NT2/D1 (cell line): Measurements from ENCODE around the gene GINS3.

ENCODE experiments used
- DNase-seq: peaks from one replicate; pipeline ENCODE4 v3.0.0-alpha.2; 2011; ENCODE audit warnings: low read depth, low spot score
- H3K27me3 ChIP-seq: 2 replicates; pipeline ENCODE4 v1.6.0; 2011; ENCODE audit warnings: mild to moderate bottlenecking; ENCODE audit not compliant: insufficient read length, insufficient read depth
- H3K36me3 ChIP-seq: 2 replicates; pipeline ENCODE4 v1.6.1; 2011; ENCODE audit warnings: mild to moderate bottlenecking, low read length, mixed read lengths; ENCODE audit not compliant: insufficient read depth, insufficient read length
- H3K4me1 ChIP-seq: 2 replicates; pipeline ENCODE4 v1.5.1; 2011; ENCODE audit not compliant: insufficient read depth, insufficient read length
- H3K4me3 ChIP-seq: 2 replicates; pipeline ENCODE4 v1.5.1; 2011; ENCODE audit warnings: low read depth; ENCODE audit not compliant: insufficient read length
- H3K9ac ChIP-seq: 2 replicates; pipeline ENCODE4 v1.6.0; 2011; ENCODE audit warnings: low read depth; ENCODE audit not compliant: insufficient read length
- H3K9me3 ChIP-seq: 2 replicates; pipeline ENCODE4 v1.5.1; 2011; ENCODE audit warnings: mild to moderate bottlenecking, low read length; ENCODE audit not compliant: insufficient read depth
- SUZ12 ChIP-seq: IDR thresholded peaks from 2 replicates; pipeline ENCODE4 v1.6.1; 2011; ENCODE audit not compliant: insufficient read length, insufficient read depth; ENCODE audit errors: extremely low read depth
- YY1 ChIP-seq: IDR thresholded peaks from 2 replicates; pipeline ENCODE4 v1.6.1; 2011; ENCODE audit not compliant: insufficient read length, insufficient read depth
- ZNF274 ChIP-seq: IDR thresholded peaks from 2 replicates; pipeline ENCODE4 v1.6.1; 2011; ENCODE audit warnings: mild to moderate bottlenecking, low read depth, low read length

Gene GINS3

GRCh38 chr16:58442547-58442946 lies 50.3 kb downstream of the GINS3 start:
- Histone ChIP-seq H3K9ac (no peak overlapping the region), H3K9me3 (peaks cover 14% of the 10 kb centered on the region; the same call in 1 of the 2 replicates), H3K27me3 (no peaks in the 10 kb centered on the region), H3K4me1 (no peaks in the 10 kb centered on the region), H3K4me3 (no peak overlapping the region), H3K36me3 (no peaks in the 10 kb centered on the region)
- DNase-seq, result no peak
- TF ChIP-seq YY1, result no peak
- TF ChIP-seq ZNF274, result no peak
- TF ChIP-seq SUZ12, result no peak

GRCh38 chr16:58443783-58444182 lies 51.5 kb downstream of the GINS3 start:
- H3K36me3 ChIP-seq, result no peaks in the 10 kb centered on the region
- peaks cover 14% of the 10 kb centered on the region; the same call in 1 of the 2 replicates for H3K9me3 ChIP-seq
- H3K4me1 ChIP-seq, result no peaks in the 10 kb centered on the region
- H3K4me3 ChIP-seq, result no peak overlapping the region
- H3K27me3 ChIP-seq, result no peaks in the 10 kb centered on the region
- TF ChIP-seq SUZ12 (no peak), YY1 (no peak), ZNF274 (no peak)
- H3K9ac ChIP-seq, result no peak overlapping the region
- no peak for DNase-seq

DNA sequence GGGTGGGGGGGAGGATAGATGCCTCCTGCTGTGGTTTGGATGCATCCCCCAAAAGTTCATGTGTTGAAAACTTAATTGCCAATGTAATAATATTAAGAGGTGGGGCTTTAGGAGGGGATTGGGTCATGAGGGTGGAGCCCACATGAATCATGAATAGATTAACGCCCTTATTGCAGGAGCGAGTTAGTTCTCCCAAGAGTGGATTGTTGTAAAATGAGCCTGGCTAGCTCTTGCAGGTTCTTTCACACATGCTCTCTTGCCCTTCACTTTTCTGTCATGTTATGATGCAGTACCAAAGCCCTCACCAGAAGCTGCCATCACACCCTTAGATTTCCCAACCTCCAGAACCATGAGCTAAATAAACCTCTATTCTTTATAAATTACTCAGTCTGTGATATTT lies 52.0 kb downstream of the GINS3 start:
- no peaks in the 10 kb centered on the region for H3K36me3 ChIP-seq
- TF ChIP-seq SUZ12 (no peak), ZNF274 (no peak), YY1 (no peak)
- peaks cover 14% of the 10 kb centered on the region; the same call in 1 of the 2 replicates for H3K9me3 ChIP-seq
- H3K9ac ChIP-seq, result no peak overlapping the region
- no peaks in the 10 kb centered on the region for H3K4me1 ChIP-seq
- no peak overlapping the region for H3K4me3 ChIP-seq
- H3K27me3 ChIP-seq, result no peaks in the 10 kb centered on the region
- DNase-seq, result no peak

DNA sequence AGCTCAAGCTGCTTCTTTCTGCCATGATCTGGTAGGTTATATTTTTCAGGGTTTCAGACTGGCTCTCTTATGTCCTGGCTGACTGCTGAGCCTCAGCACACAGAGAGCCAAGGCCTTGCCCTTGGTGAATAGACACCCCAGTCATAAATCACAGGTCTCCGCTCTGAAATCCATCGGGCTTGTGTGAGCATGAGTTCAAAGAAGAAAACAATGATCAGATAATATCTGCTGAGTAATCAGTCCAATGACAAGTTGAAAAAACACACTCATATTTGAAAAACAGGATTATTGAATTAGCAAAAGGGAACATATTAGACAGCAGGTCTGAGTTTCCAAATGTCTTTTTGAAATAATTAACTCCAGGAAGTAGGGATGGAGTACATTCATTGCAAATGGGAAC lies 56.6 kb downstream of the GINS3 start:
- TF ChIP-seq ZNF274, result no peak
- TF ChIP-seq SUZ12, result no peak
- TF ChIP-seq YY1, result no peak
- no peak overlapping the region for H3K4me3 ChIP-seq
- DNase-seq, result no peak
- no peaks in the 10 kb centered on the region for H3K36me3 ChIP-seq
- H3K27me3 ChIP-seq, result no peaks in the 10 kb centered on the region
- no peaks in the 10 kb centered on the region for H3K4me1 ChIP-seq
- H3K9ac ChIP-seq, result no peak overlapping the region
- H3K9me3 ChIP-seq, result no peaks in the 10 kb centered on the region

DNA sequence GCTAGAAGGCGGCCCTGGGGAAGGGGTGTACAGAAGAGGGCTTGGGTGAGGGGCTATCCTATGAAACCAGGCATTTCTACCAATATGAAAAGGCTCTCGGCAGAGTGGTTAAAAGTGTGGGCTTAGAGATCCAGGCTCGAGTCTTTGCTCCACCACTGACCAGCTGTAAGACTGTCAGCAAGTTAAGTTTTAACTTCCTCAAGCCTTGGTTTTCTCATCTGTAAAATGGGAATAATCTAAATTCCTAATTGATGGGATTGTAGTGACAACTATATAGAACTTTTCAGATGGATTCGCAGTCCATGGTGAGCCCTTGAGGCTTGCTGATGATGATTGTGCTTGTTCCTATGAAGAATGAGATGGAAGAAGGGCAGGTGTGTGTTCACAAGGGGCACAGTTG lies 57.0 kb downstream of the GINS3 start:
- Histone ChIP-seq H3K9ac (no peak overlapping the region), H3K4me1 (no peaks in the 10 kb centered on the region), H3K9me3 (no peaks in the 10 kb centered on the region), H3K36me3 (no peaks in the 10 kb centered on the region), H3K27me3 (no peaks in the 10 kb centered on the region), H3K4me3 (no peak overlapping the region)
- DNase-seq, result no peak
- TF ChIP-seq ZNF274, result no peak
- no peak for TF ChIP-seq SUZ12
- no peak for TF ChIP-seq YY1

GRCh38 chr16:58449768-58450167 lies 57.5 kb downstream of the GINS3 start:
- no peak for TF ChIP-seq YY1
- no peak for TF ChIP-seq SUZ12
- TF ChIP-seq ZNF274, result no peak
- no peak overlapping the region for H3K4me3 ChIP-seq
- DNase-seq, result no peak
- no peaks in the 10 kb centered on the region for H3K9me3 ChIP-seq
- no peaks in the 10 kb centered on the region for H3K27me3 ChIP-seq
- no peaks in the 10 kb centered on the region for H3K4me1 ChIP-seq
- no peaks in the 10 kb centered on the region for H3K36me3 ChIP-seq
- H3K9ac ChIP-seq, result no peak overlapping the region

- Histone ChIP-seq H3K27me3 (no peaks in the 10 kb centered on the region), H3K9ac (no peak overlapping the region), H3K4me3 (no peak overlapping the region), H3K36me3 (no peaks in the 10 kb centered on the region), H3K9me3 (no peaks in the 10 kb centered on the region), H3K4me1 (no peaks in the 10 kb centered on the region)
- DNase-seq, result no peak
- TF ChIP-seq ZNF274, result no peak
- no peak for TF ChIP-seq SUZ12
- TF ChIP-seq YY1, result no peak
Measured at GRCh38 chr16:58450590-58450989, 58.3 kb downstream of the GINS3 start.

GRCh38 chr16:58451265-58451689 lies 59.0 kb downstream of the GINS3 start:
- DNase-seq, result no peak
- H3K4me3 ChIP-seq, result no peak overlapping the region
- TF ChIP-seq ZNF274 (no peak), YY1 (no peak), SUZ12 (no peak)
- H3K4me1 ChIP-seq, result no peaks in the 10 kb centered on the region
- H3K9ac ChIP-seq, result no peak overlapping the region
- H3K36me3 ChIP-seq, result no peaks in the 10 kb centered on the region
- no peaks in the 10 kb centered on the region for H3K27me3 ChIP-seq
- no peaks in the 10 kb centered on the region for H3K9me3 ChIP-seq
